ENCODE results near the gene ARHGEF10L. TPM values are rescaled to one million over a fixed set of nuclear protein-coding genes. Genes with fewer than 3 reads are reported as not detected.

Gene ARHGEF10L
- total RNA-seq, 1 donor from 2014 or later: 4.2 TPM

DNA sequence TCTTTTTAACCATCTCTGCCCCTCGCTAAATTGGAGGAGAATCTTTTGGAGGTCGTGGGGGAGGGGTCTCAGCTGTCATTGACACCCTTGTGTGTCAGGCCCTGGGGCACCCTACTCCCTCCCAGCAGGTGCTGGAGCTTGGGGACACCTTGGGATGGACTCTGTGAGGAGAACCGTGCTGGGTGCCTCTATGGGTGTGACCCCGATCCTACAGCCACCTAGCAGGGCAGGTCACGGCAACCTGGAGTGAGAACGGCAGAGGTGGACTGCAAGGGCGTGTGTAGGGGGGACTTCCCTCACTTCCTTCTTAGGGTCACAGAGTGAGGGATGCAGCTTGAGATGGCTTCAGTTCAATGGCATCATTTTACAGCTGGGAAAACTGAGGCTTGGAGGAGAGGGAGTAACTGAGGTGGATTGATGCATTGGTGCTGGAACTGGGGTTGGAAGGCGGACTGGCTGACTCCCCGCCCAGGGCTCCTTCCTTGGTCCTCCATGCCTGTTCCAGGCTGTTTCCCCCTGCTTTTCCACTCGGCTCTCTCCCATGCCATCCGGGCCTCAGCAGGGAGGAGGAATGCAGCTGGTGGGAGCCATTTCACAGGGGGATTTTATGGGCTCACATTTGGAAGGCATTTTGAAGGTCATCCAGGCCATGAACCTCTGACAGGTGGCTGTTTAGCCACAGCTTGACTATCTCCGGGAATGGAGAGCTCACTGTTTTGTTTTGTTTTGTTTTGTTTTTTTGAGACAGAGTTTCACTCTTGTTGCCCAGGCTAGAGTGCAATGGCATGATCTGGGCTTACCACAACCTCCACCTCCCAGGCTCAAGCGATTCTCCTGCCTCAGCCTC lies 18.8 kb upstream of the ARHGEF10L start:
- DNase-seq (ENCODE audit: low read depth, low spot score): no peak

DNA sequence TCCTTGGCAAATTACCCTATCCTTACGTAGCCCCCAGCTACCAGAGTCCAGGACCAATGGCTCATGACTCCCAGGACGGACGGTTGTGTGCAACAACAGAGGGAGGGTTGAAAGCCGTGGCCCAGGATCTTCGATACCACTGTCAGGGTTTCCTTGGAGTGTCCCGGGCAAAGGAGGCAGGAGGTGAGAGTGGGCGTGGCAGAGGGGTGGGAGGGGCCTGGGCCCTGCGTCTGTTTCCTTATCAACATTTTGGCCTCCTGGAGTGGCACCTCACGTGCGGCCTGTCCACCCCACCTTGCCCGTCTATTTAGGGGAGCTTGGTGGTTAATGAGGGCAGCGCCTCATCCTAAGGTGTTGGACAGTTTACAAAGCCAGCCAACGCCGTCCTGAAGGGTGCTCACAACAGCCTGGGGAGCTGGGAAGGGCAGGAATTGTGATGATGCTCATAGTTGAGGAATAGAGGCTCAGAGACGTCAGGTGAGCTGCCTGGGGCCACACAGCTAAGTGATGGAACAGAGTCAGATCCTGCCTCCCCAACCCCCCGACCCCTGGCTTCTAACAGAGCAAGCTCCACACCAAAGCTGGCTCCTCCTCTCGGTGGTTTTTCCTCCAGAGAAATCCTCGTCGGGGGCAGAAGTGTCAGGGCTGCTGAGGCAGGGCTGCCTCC lies 17.4 kb upstream of the ARHGEF10L start:
- no peak for DNase-seq (ENCODE audit: low read depth, low spot score)

DNA sequence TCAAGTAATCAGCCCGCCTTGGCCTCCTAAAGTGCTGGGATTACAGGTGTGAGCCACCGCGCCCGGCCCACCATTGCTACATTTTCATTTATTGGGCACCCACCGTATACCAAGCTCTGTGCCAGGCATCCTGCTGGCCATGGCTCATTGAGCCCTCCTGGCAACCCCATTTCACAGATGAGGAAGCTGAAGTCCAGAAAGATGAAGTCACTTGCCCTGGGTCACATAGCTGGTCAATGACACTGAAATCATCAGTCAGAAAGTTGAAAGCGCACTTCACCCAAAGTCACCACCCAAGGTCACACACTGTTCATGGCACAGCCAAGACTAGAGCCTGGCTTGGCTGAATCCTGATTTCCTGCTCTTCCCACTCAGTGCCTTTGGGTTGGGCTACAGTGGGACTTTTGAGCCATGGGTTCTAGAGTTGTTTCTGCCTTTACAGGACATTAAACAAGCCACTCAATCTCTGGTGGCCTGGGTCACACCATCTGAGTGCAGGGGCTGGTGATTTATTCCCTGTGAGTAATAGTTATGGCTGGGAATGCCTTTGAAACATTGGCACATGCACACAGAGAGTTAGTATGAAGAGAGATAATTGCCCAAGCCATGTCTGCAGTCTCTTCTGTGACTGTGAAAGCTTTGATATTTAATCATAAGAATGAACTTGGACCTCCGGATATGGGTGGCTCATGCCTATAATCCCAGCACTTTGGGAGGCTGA lies 16.0 kb upstream of the ARHGEF10L start:
- DNase-seq (ENCODE audit: low read depth, low spot score): no peak

DNA sequence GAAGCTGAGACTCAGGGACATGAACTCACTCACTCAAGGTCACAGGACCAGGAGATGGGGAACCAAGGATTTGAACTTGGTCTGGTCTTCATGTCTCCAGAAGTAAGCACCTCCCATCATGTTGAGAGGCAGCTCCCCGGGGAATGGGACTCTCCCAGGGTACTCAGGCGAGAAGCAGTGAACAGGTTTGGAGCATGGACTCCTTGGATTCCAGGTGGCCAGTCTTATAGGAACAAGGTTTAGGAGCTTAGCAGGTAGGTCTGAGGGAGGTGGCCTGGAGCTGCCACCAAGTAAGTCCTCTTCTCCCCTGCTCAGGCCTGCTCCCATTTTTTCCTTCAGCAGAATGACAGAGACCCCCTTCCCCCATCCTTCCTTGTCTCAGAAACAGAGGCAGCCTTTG lies 14.9 kb upstream of the ARHGEF10L start:
- DNase-seq (ENCODE audit: low read depth, low spot score): no peak

DNA sequence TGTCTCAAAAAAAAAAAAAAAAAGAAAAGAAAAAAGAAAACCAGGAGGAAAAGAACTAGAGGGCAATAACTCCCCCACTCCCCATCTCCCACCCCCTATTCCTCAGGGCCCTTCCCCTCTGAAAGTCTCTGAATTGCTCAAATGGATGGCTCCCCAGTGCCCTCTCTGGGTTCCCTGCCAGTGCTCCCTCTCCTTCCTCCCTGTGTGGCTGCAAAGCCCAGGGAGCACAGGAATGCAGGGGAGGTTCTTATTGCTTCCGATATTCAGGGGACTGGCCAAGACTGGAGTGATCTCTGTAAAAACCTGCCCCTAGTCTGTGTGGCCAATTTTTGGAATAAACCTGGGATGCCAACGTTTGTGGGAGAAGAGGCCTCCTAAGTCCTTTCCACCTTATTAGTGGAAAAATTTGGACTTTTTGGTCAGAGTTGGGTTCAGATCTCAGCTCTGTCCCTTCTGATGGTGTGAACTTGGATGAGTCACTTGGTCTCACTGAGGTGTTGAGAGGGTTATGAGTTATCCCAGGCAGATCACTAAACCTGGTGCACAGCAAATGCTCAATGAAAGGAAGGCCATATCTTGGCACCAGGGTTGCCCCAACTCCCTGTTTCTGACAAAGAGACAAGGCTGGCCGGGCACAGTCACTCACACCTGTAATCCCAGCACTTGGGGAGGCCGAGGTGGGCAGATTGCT lies 13.4 kb upstream of the ARHGEF10L start:
- no peak for DNase-seq (ENCODE audit: low read depth, low spot score)

DNA sequence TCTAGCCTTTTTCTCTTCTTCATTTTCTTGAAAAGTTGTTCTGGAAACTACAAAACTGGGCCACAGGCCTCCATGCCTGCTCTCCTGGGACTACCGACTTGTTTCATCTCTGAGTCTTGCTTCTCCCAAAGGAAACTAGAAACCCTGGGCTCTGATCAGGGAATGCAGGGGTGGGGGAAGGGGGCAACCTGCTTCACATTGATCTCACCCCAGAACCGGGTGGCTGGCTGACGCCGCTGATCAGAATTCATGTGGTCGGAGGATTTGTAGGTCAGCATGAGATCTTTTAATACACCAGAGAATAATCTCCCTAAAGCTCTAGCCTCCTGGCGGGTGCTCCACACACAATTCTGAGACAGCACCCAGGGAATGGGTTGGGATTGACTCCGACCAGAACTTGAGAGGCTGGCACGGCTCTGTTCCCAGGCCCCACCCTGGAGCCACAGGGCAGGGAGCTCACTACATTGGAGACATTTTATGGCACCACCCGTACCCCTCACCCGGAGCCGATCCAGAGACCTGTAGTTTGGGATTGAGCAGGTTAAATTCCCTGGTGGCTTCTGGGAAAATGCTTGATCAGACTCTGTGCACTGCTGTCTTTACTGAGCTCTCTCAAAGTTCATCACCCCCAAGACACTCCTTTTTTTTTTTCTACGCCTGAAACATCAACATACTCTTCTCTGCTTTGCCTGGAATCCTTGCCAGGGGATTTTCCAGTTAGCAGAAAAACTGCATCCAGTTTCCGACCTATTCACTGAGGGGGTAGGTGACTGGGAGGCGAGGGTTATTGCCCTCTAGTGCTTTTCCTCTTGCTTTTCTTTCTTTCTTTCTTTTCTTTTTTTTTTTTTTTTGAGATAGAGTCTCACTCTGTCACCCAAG lies 12.2 kb upstream of the ARHGEF10L start:
- DNase-seq (ENCODE audit: low read depth, low spot score): no peak

DNA sequence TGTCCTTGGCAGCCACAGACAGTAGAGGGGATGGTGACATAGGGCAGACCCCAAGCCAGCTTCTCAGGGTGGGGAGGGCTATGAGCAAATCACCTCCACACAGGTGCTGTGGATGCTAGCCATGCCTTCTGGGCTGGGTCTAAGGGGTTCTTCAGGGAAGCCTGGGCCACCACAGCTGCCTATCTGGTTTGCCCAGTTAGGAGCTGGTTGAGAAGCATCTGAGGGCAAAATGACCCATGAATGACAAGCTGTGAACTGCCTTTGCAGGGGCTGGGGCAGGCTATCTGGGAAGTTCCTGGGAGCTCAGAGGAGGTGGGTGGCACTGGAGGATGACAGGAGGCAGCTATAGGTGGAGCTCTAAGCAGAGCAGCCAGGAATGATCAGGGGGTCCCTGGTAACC lies 10.1 kb upstream of the ARHGEF10L start:
- DNase-seq (ENCODE audit: low read depth, low spot score): no peak

DNA sequence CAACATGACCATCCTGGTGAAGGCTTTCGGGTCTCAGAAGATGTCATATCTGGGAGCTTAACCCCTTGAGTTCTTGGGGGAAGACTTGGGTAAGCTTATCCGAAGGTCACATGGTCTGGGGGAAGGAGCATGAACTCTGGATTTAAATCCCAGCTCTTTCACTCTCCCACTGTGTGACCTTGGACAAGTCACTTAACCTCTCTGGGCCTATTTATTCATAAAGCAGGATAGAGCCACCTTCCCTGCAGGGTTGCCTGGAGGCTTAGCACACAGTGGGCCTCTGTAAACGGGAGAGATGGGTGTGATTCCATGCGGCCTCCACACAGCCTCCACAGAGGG lies 8.2 kb upstream of the ARHGEF10L start:
- DNase-seq (ENCODE audit: low read depth, low spot score): no peak

DNA sequence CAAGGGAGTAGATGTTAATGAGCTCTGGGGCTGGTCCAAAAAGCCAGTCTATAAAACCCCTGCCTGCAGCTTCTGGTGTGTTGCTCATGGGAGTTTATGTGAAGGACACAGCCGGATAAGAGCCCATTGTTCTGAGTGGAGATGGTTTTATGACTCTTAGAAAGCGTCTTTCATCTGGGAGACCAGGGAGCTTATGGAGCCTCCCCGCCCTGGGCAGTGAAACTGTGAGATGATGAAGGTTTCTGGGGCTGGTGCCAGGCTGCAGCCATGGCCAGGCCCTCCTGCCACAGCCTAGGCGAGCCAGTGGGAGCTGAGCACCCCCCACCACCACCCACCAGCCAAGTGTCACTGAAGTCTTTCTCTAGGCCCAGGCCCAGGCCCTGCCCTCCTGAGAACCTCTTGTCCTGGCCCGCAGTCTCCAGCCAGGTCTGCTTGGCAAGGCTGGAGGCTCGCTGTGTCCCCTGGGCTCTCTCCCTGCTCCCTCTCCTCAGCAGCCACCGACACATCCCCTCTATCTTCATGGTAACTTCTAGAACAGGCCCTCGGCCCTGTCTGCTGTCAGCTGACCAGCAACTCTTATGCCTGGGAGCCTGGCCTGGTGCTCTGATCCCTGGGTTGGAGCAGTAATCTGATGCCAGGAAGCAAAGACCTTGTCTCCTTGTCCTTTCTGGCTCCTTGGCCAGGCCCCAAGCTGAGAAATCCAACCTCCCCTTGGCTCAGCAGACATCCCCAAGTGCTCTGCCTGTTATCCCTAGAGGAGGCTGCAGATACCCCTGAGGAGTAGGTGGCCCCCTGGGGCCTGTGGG lies 7.6 kb upstream of the ARHGEF10L start:
- DNase-seq (ENCODE audit: low read depth, low spot score): no peak

DNA sequence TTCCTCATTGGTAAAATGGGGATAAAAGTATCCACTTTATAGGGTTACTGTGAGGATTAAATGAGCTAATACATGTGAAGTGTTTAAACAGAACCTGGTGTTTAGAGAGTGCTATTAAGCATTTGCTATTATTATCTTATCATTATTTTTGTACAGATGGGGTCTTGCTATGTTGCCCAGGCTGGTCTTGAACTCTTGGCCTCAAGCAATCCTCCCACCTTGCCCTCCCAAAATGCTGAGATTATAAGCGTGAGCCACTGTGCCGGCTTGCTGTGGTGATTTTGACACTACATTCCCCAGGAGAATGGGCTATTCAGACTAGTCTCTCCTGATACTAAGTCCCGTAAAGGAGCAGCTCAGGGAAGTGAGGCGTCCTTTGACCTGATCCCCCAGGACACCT lies 6.3 kb upstream of the ARHGEF10L start:
- no peak for DNase-seq (ENCODE audit: low read depth, low spot score)

DNA sequence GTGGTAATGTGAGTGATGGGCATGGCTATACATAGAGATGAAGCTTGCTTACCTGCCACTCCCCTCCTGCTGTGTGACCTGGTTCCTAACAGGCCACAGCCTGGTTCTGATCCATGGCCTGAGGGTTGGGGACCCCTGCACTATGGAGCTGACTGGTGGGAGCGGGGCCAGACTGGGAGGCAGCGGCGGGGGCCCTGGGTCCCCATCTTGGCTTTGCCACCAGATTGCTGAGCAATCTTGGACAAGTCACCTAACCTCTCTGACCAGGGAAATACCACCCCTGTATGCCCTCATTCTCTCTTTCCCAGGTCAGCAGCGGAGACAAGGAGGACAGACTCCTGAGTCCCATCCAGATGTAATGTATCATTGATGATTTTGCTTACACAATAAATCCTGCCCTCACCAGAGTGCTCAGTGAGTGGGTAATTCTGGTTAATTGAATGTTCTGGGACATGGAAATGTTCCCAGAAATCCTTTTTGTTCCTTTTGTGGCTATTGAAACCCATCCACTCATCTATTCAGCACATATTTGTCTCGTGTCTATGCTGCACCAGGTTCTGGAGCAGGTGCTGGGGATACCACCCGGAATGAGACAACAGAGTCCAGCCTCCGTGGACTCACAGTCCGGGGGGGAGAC lies 4.1 kb upstream of the ARHGEF10L start:
- DNase-seq (ENCODE audit: low read depth, low spot score): no peak

DNA sequence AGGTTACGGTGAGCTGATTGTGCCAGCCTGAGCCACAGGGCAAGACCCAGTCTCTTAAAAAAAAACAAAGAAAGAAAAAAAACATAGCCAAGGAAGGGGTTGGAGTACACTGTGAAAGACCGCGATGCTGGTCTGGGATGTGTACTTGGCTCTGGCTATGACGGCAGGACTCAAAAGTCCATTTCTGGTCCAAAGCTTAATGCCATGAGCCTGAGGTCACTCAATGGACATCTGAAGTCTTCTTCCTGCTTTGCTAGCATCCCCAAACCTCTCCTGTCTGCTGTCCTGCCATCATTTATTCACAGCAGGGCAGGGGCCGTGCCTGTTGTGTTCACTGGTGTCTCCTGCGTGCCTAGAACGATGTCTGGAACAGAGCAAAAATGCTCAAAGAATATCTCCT lies 1.5 kb upstream of the ARHGEF10L start:
- no peak for DNase-seq (ENCODE audit: low read depth, low spot score)

DNA sequence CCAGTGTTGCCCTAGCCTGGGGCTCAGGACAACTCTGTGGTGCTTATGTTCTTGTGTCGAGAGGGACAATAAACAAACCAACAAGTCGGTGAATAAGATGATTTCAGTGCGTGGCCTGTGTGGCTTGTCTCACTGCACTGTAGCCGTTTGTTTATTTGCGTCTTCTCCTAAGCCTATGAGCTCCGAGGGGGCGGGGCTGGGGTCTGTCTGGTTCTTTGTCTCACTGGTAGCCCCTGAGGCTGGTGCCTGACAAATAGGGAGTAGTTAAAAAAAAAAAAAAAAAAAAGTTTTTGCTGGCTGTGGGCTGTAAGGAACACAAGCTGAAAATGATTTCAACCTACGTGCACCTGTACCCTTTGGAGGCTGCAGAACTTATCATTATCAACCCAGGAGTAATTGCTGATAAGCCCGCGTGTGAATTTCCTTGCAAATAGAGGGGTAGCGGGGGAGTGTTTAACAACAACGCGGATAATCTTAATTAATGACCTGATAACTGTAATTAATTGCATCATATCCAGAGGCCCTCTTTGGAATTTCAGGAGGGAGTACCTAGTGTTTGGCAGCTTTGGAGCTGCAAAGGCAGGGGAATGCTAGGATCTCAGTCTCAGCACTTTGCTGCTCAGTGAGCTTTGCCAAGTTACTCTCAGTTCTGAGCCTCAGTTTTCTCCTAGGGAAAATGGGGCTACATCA lies 925 bp upstream of the ARHGEF10L start:
- no peak for DNase-seq (ENCODE audit: low read depth, low spot score)

DNA sequence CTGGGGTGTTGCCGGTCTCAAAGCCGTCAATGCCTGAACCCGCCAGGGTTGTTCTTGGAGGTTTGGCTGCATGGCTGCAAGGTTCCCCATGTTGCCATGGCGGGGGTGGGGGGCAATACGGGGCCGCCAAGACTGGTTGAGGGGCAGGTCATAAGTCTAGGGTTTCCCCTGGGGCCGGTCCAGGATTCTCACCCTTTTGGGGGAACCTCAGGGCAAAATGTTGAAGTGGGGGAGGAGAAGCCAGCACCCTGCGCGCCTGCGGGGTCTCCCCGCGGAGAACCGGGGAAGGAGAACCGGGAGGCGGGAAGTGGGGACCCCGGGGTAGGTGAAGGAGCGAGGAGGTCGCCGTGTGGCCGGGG lies 401 bp upstream of the ARHGEF10L start:
- no peak for DNase-seq (ENCODE audit: low read depth, low spot score)

DNA sequence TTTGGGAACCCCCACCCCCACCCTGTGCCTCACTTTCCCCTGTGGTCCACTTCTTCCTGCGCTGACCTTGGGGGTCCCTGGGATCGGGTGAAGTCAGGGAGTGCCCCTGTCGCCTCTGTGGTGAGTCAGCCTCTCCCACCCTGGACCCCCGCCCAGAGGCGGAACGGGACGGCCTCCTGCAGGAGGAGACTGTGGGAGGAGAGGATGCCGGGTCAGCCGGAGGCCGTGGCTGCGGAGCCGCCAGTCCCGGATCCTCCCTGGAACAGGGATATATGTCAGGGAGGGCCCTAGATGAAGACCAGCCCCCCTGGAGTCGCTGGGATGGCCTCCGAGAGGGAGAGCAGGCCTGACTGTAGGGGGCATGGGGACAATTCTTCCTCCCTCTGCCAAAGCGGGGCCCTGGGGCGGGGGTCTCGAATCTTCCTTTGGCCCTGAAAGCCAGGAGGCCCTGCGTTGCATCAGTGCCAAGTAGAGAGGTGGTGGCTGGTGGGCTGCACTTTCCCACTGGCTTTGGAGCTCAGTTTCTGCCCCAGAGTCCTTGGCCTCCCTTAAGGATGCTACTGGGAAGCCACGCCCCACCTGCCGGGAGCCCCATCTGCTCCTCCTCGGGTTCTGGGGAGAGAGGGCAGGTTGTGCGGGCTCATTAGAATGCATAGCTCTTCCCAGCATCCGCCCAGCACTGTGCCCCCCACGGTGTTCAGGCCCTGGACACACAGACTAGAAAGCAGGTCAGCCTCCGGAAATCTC lies 930 bp downstream of the ARHGEF10L start:
- DNase-seq (ENCODE audit: low read depth, low spot score): no peak

DNA sequence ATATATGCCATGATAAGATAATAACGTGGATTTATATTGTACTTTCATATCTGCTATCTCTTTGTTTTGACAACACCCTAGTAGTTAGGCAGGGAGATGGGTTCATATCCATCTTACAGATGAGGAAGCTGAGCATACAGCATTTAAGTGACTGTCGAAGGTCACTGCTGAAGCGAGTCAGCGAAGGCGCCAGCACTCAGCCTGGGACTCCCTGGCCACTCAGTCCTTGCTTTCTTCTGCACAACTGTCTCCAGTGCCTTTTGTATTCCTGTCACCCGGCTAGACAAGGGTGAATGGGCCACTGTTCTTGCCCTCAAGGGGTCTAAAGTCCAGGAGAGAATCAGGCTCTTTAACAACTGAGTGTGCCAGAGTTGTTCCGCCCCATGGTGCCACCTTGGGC lies 3.1 kb downstream of the ARHGEF10L start:
- no peak for DNase-seq (ENCODE audit: low read depth, low spot score)

DNA sequence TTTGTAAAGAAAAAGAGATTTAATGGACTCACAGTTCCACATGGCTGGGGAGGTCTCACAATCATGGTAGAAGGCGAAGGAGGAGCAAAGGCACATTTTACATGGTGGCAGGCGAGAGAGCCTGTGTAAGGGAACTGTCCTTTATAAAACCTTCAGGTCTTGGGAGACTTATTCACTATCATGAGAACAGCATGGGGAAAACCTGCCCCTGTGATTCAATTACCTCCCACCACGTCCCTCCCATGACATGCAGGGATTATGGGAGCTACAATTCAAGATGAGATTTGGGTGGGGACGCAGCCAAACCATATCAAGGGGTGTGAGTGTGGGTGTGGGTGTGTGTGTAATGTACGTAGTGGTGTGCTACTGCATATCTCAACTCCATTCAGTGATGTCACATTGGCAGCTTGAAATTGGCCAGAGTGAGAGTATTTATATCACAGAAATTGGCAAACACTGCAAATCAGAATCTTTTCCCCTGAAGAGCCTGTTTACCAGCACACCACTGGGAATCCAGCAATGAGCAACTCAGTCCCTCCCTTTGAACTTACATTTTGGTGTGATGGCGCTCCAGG lies 5.4 kb downstream of the ARHGEF10L start:
- no peak for DNase-seq (ENCODE audit: low read depth, low spot score)

DNA sequence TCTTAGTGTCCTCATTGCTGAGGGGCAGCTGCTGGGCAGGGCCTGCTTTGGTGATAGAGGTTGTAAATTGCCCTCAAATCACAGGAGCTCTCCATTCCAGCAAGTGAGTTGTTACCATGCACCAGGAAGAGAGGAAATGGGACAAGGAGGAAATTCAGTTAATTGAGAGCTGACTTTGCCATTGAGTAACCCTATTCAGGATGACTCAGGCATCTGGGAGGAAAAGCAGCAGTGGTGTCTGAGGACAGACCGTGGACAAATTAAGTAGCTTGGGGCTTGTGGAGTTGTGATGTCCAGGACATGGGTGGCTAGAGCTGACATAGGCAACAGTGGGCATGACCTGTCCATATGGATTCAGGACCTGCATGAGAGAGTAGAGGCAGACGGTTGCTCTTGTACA lies 5.9 kb downstream of the ARHGEF10L start:
- DNase-seq (ENCODE audit: low read depth, low spot score): no peak
